ENCODE data around the gene PEX11G. TPM values are rescaled to one million over a fixed set of nuclear protein-coding genes. Genes with fewer than 3 reads are reported as not detected.

The PEX11G gene
- total RNA-seq, 1 donor from 2014 or later = 2.1 TPM

- no peaks in the 10 kb centered on the region for H3K36me3 ChIP-seq (ENCODE audit: control insufficient read depth, insufficient read depth, low read length)
- no peak for FAIRE-seq
Measured at GRCh38 chr19:7516333-7516732, 27.5 kb upstream of the PEX11G start.

GRCh38 chr19:7515645-7516151 is 26.9 kb upstream of the PEX11G start, which contains the start of gene ZNF358:
TSS of gene ZNF358 (plus strand) at chr19:7516103. CDS start at chr19:7519243, 3,140 bp downstream.
- Histone ChIP-seq H3K4me3 (ENCODE audit: low read depth, low read length) (peak within 1 kb of the TSS; percentile 46), H3K36me3 (ENCODE audit: control insufficient read depth, insufficient read depth, low read length) (no peaks in the 10 kb centered on the region), H3K27me3 (ENCODE audit: control insufficient read depth, insufficient read depth, low read length) (no peaks in the 10 kb centered on the region)
- no peak for TF ChIP-seq CTCF (IDR thresholded peaks at IDR 0.05; ENCODE audit: insufficient read depth, low read length, severe bottlenecking)
- no peak for FAIRE-seq
- no peak for DNase-seq (ENCODE audit: low read depth)

More at GRCh38 chr19:7516333-7516732, 27.5 kb upstream of the PEX11G start:
- DNase-seq (ENCODE audit: low read depth) = no peak
- TF ChIP-seq CTCF (IDR thresholded peaks at IDR 0.05; ENCODE audit: insufficient read depth, low read length, severe bottlenecking) = no peak
- H3K27me3 ChIP-seq (ENCODE audit: control insufficient read depth, insufficient read depth, low read length) = no peaks in the 10 kb centered on the region
- H3K4me3 ChIP-seq (ENCODE audit: low read depth, low read length) = peak overlapping the region; percentile 46

- DNase-seq (ENCODE audit: low read depth) (no peak), FAIRE-seq (no peak)
- no peaks in the 10 kb centered on the region for H3K27me3 ChIP-seq (ENCODE audit: control insufficient read depth, insufficient read depth, low read length)
- no peaks in the 10 kb centered on the region for H3K36me3 ChIP-seq (ENCODE audit: control insufficient read depth, insufficient read depth, low read length)
- H3K4me3 ChIP-seq (ENCODE audit: low read depth, low read length) = no peak overlapping the region
- no peak for TF ChIP-seq CTCF (IDR thresholded peaks at IDR 0.05; ENCODE audit: insufficient read depth, low read length, severe bottlenecking)
Measured at GRCh38 chr19:7515110-7515644, 26.3 kb upstream of the PEX11G start.

- Histone ChIP-seq H3K4me3 (ENCODE audit: low read depth, low read length) (no peak overlapping the region), H3K27me3 (ENCODE audit: control insufficient read depth, insufficient read depth, low read length) (no peaks in the 10 kb centered on the region), H3K36me3 (ENCODE audit: control insufficient read depth, insufficient read depth, low read length) (no peaks in the 10 kb centered on the region)
- no peak for TF ChIP-seq CTCF (IDR thresholded peaks at IDR 0.05; ENCODE audit: insufficient read depth, low read length, severe bottlenecking)
- FAIRE-seq (peak; percentile 18), DNase-seq (ENCODE audit: low read depth) (no peak)
Measured at GRCh38 chr19:7513809-7514642, 25.2 kb upstream of the PEX11G start.

GRCh38 chr19:7512400-7512851 is 23.6 kb upstream of the PEX11G start:
- Histone ChIP-seq H3K27me3 (ENCODE audit: control insufficient read depth, insufficient read depth, low read length) (no peaks in the 10 kb centered on the region), H3K4me3 (ENCODE audit: low read depth, low read length) (no peak overlapping the region), H3K36me3 (ENCODE audit: control insufficient read depth, insufficient read depth, low read length) (no peaks in the 10 kb centered on the region)
- FAIRE-seq (no peak), DNase-seq (ENCODE audit: low read depth) (no peak)
- no peak for TF ChIP-seq CTCF (IDR thresholded peaks at IDR 0.05; ENCODE audit: insufficient read depth, low read length, severe bottlenecking)
